ENCODE results near the gene LDLRAD4.

DNA sequence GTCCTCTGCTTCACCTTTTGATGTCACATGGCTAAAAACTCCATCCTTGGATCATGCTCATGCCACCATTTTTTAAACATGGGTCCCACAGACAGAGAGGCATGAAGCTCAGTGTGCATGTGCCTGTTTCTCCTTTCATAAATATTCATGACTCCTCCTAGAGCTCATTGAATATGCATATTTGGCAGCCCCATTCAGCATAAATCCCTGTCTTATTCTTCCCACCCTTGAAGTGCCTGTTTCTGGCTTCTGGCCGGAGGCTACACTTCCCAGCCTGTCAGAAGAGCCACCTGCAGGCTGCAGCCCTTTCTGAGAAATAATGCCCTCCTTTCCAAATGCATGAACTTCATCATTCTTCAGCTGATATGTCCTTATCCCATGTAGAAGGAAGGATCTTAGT, 109.7 kb downstream of the LDLRAD4 start:
- TF ChIP-seq, protein P1, sequence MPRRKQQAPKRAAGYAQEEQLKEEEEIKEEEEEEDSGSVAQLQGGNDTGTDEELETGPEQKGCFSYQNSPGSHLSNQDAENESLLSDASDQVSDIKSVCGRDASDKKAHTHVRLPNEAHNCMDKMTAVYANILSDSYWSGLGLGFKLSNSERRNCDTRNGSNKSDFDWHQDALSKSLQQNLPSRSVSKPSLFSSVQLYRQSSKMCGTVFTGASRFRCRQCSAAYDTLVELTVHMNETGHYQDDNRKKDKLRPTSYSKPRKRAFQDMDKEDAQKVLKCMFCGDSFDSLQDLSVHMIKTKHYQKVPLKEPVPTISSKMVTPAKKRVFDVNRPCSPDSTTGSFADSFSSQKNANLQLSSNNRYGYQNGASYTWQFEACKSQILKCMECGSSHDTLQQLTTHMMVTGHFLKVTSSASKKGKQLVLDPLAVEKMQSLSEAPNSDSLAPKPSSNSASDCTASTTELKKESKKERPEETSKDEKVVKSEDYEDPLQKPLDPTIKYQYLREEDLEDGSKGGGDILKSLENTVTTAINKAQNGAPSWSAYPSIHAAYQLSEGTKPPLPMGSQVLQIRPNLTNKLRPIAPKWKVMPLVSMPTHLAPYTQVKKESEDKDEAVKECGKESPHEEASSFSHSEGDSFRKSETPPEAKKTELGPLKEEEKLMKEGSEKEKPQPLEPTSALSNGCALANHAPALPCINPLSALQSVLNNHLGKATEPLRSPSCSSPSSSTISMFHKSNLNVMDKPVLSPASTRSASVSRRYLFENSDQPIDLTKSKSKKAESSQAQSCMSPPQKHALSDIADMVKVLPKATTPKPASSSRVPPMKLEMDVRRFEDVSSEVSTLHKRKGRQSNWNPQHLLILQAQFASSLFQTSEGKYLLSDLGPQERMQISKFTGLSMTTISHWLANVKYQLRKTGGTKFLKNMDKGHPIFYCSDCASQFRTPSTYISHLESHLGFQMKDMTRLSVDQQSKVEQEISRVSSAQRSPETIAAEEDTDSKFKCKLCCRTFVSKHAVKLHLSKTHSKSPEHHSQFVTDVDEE (CRISPR knock-in tag; IDR thresholded peaks at IDR 0.05) = no peak
- TF ChIP-seq, protein P2, sequence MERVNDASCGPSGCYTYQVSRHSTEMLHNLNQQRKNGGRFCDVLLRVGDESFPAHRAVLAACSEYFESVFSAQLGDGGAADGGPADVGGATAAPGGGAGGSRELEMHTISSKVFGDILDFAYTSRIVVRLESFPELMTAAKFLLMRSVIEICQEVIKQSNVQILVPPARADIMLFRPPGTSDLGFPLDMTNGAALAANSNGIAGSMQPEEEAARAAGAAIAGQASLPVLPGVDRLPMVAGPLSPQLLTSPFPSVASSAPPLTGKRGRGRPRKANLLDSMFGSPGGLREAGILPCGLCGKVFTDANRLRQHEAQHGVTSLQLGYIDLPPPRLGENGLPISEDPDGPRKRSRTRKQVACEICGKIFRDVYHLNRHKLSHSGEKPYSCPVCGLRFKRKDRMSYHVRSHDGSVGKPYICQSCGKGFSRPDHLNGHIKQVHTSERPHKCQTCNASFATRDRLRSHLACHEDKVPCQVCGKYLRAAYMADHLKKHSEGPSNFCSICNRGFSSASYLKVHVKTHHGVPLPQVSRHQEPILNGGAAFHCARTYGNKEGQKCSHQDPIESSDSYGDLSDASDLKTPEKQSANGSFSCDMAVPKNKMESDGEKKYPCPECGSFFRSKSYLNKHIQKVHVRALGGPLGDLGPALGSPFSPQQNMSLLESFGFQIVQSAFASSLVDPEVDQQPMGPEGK (CRISPR knock-in tag; IDR thresholded peaks at IDR 0.05; ENCODE audit: borderline replicate concordance) = no peak
- no peak for TF ChIP-seq TOX (CRISPR knock-in tag; IDR thresholded peaks at IDR 0.05; ENCODE audit: borderline replicate concordance)
- TF ChIP-seq, protein P3, sequence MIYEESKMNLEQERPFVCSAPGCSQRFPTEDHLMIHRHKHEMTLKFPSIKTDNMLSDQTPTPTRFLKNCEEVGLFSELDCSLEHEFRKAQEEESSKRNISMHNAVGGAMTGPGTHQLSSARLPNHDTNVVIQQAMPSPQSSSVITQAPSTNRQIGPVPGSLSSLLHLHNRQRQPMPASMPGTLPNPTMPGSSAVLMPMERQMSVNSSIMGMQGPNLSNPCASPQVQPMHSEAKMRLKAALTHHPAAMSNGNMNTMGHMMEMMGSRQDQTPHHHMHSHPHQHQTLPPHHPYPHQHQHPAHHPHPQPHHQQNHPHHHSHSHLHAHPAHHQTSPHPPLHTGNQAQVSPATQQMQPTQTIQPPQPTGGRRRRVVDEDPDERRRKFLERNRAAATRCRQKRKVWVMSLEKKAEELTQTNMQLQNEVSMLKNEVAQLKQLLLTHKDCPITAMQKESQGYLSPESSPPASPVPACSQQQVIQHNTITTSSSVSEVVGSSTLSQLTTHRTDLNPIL (CRISPR knock-in tag; IDR thresholded peaks at IDR 0.05; ENCODE audit: low read depth) = no peak

All from SK-N-SH treated with all-trans-retinoic acid at 6 μM for 48 hours (cell line).